Measurements from ENCODE around the gene ATXN1.

The ATXN1 gene

GRCh38 chr6:16742116-16742515 is 19.1 kb downstream of the ATXN1 start:
- no peak for DNase-seq

GRCh38 chr6:16741112-16742016 is 19.9 kb downstream of the ATXN1 start:
- peak; percentile 98 for DNase-seq

- DNase-seq, result no peak
Measured at GRCh38 chr6:16740097-16740496, 21.2 kb downstream of the ATXN1 start.

GRCh38 chr6:16739329-16739801 is 21.9 kb downstream of the ATXN1 start:
- DNase-seq, result peak; percentile 91

GRCh38 chr6:16737925-16738324 is 23.3 kb downstream of the ATXN1 start:
- DNase-seq, result peak; percentile 71

- DNase-seq, result peak; percentile 70
Measured at GRCh38 chr6:16736856-16737775, 24.1 kb downstream of the ATXN1 start.

GRCh38 chr6:16735014-16735413 is 26.2 kb downstream of the ATXN1 start:
- no peak for DNase-seq

- DNase-seq, result no peak
Measured at GRCh38 chr6:16733085-16733484, 28.2 kb downstream of the ATXN1 start.

- no peak for DNase-seq
Measured at GRCh38 chr6:16731478-16732051, 29.7 kb downstream of the ATXN1 start.

GRCh38 chr6:16730738-16731477 is 30.4 kb downstream of the ATXN1 start:
- no peak for DNase-seq

- DNase-seq, result no peak
Measured at GRCh38 chr6:16729744-16730143, 31.5 kb downstream of the ATXN1 start.

- DNase-seq, result peak; percentile 75
Measured at GRCh38 chr6:16729183-16729691, 32.0 kb downstream of the ATXN1 start.

- DNase-seq, result no peak
Measured at GRCh38 chr6:16728513-16729182, 32.6 kb downstream of the ATXN1 start.

GRCh38 chr6:16727996-16728395 is 33.3 kb downstream of the ATXN1 start:
- DNase-seq, result no peak

GRCh38 chr6:16725145-16725864 is 36.0 kb downstream of the ATXN1 start:
- peak; percentile 73 for DNase-seq

- DNase-seq, result peak; percentile 99
Measured at GRCh38 chr6:16723826-16724225, 37.4 kb downstream of the ATXN1 start.

GRCh38 chr6:16723402-16723801 is 37.9 kb downstream of the ATXN1 start:
- no peak for DNase-seq

GRCh38 chr6:16722630-16723029 is 38.6 kb downstream of the ATXN1 start:
- DNase-seq, result no peak

- DNase-seq, result no peak
Measured at GRCh38 chr6:16721977-16722376, 39.3 kb downstream of the ATXN1 start.

- DNase-seq, result no peak
Measured at GRCh38 chr6:16720861-16721260, 40.4 kb downstream of the ATXN1 start.

- no peak for DNase-seq
Measured at GRCh38 chr6:16719488-16719887, 41.8 kb downstream of the ATXN1 start.
